GM12801 (cell line): ENCODE results near the gene MBNL3.

Experiments used
- CTCF ChIP-seq: IDR thresholded peaks from one replicate; pipeline ENCODE4 v1.5.1; 2011; ENCODE audit warnings: control low read depth; ENCODE audit not compliant: insufficient read length; ENCODE audit errors: extremely low read depth

Gene MBNL3

GRCh38 chrX:132393085-132393484 lies 95.8 kb downstream of the MBNL3 start:
- no peak for TF ChIP-seq CTCF

GRCh38 chrX:132390792-132391191 lies 98.0 kb downstream of the MBNL3 start:
- TF ChIP-seq CTCF: no peak

- no peak for TF ChIP-seq CTCF
Observed at GRCh38 chrX:132389480-132389879, 99.4 kb downstream of the MBNL3 start.

- TF ChIP-seq CTCF: no peak
Observed at GRCh38 chrX:132388371-132388770, 100.5 kb downstream of the MBNL3 start.

GRCh38 chrX:132384301-132384700 lies 104.5 kb downstream of the MBNL3 start:
- TF ChIP-seq CTCF: no peak

- no peak for TF ChIP-seq CTCF
Observed at GRCh38 chrX:132382068-132382467, 106.8 kb downstream of the MBNL3 start.

DNA sequence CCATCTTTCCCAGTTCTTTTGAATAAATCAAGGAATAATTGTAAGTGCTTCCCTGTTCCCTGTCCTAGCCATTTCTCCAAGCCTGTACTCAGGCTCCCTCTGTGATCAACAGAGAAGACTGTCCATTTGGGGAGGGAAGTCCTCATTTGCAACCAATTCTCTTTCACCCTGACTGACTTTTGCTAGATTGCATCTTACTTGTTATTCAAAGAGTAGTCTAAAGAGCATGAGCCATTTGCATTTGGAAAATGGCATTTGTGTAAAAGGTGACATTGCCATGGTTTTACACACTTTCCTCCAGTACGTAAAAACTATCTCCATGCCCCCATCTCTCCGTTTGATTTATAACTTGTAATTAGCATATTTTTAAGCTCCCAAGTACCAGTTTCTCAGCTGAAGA lies 110.6 kb downstream of the MBNL3 start:
- no peak for TF ChIP-seq CTCF

DNA sequence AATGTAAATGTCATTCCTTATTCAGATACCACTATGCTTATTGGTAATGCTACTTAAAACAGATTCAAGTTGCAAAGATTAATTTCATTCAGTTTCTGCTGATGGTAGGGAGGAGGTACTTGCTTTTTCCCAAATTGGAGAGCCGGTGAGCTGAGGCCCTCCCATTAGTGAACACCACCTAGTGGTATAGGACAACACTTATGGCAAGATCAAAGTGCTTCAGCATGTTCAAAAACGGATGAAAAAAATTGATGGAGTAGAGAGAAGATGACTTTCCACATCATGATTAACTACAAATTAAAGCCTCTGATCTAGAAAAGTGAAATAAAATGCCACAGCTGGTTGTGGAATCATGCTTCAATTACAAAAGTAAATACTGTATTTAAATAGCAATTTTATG lies 112.9 kb downstream of the MBNL3 start:
- no peak for TF ChIP-seq CTCF
